OCI-LY7 (cell line): Measurements from ENCODE around the gene PPA1. TPM values are rescaled to one million over a fixed set of nuclear protein-coding genes. Genes with fewer than 3 reads are reported as not detected.

ENCODE experiments used
- BruUV-seq: library from RNA; stranded (reverse); fragments of 400-500 nt; replicated peaks from 2 replicates; lab custom pipeline; 2021; lab: Mats Ljungman, UMichigan
- CTCF ChIA-PET: fragments of 300-600 bp; sonication (Branson Sonifier 250); formaldehyde crosslinking; loops from one replicate; lab custom pipeline; 2022; ENCODE audit warnings: antibody characterized with exemption; ENCODE audit not compliant: unreplicated experiment; lab: Charles Lee
- POLR2A ChIA-PET: fragments of 300-600 bp; sonication (Branson Sonifier 250); formaldehyde crosslinking; loops from one replicate; lab custom pipeline; 2022; ENCODE audit warnings: antibody characterized with exemption; lab: Charles Lee
- DNase-seq: peaks from one replicate; pipeline ENCODE4 v3.0.0-alpha.2; 2015; ENCODE audit warnings: low spot score
- H2AFZ ChIP-seq: fragments of 200-600 bp; sonication (generic), shearing (Covaris generic); 2 replicates; pipeline ENCODE4 v1.6.1; 2014; ENCODE audit warnings: mild to moderate bottlenecking, antibody characterized with exemption, low read length, moderate library complexity
- H3K27ac ChIP-seq: fragments of 200-600 bp; sonication (generic); 2 replicates; pipeline ENCODE4 v1.5.1; 2014; ENCODE audit warnings: mixed run types, low read depth, mild to moderate bottlenecking, moderate library complexity, low read length, inconsistent platforms; ENCODE audit not compliant: poor library complexity, severe bottlenecking
- H3K36me3 ChIP-seq: fragments of 200-600 bp; sonication (generic); 2 replicates; pipeline ENCODE4 v1.6.1; 2014; ENCODE audit warnings: mild to moderate bottlenecking, antibody characterized with exemption, low read length, moderate library complexity, mixed read lengths; ENCODE audit not compliant: insufficient read depth
- H3K4me1 ChIP-seq: fragments of 200-600 bp; sonication (generic); 2 replicates; pipeline ENCODE4 v1.5.1; 2014; ENCODE audit warnings: mild to moderate bottlenecking, low read length; ENCODE audit not compliant: insufficient read depth, poor library complexity, severe bottlenecking
- H3K4me2 ChIP-seq: fragments of 200-600 bp; sonication (generic); 2 replicates; pipeline ENCODE4 v1.6.1; 2014; ENCODE audit warnings: mild to moderate bottlenecking, low read length
- H3K4me3 ChIP-seq: fragments of 200-600 bp; sonication (generic); 2 replicates; pipeline ENCODE4 v1.5.1; 2014; ENCODE audit warnings: mild to moderate bottlenecking, low read depth, low read length; ENCODE audit not compliant: poor library complexity, severe bottlenecking
- H3K79me2 ChIP-seq: fragments of 200-600 bp; sonication (generic); 2 replicates; pipeline ENCODE4 v1.6.1; 2016; ENCODE audit warnings: low read depth, mild to moderate bottlenecking, low read length, moderate library complexity, mixed read lengths; ENCODE audit not compliant: insufficient read depth
- H3K9me2 ChIP-seq: fragments of 200-600 bp; sonication (generic); 2 replicates; pipeline ENCODE4 v1.6.1; 2016; ENCODE audit warnings: mild to moderate bottlenecking, low read length, mixed read lengths; ENCODE audit not compliant: insufficient read depth
- H3K9me3 ChIP-seq: fragments of 200-600 bp; sonication (generic); 2 replicates; pipeline ENCODE4 v1.6.1; 2014; ENCODE audit warnings: mild to moderate bottlenecking, mixed run types, low read length, mixed read lengths
- H4K20me1 ChIP-seq: fragments of 200-600 bp; sonication (generic); 2 replicates; pipeline ENCODE4 v1.6.1; 2014; ENCODE audit warnings: mild to moderate bottlenecking, antibody characterized with exemption, low read length, moderate library complexity, mixed read lengths; ENCODE audit not compliant: insufficient read depth
- EZH2phosphoT487 ChIP-seq: fragments of 200-600 bp; sonication (generic); IDR thresholded peaks from 2 replicates; pipeline ENCODE4 v1.6.1; 2018; ENCODE audit warnings: low read depth, borderline replicate concordance, mild to moderate bottlenecking, mixed run types, antibody characterized with exemption, low read length, moderate library complexity, mixed read lengths
- intact Hi-C: fragments of 100-400 bp; cut with micrococcal nuclease; formaldehyde crosslinking; loops from one replicate; pipeline ENCODE4 v1.10.0; 2022; ENCODE audit not compliant: unreplicated experiment
- total RNA-seq, 2 experiments: library from RNA; depleted of rRNA in 1 of 2; stranded (reverse); fragments of >200 nt in 1 of 2; shearing (Covaris generic) in 1 of 2; gene quantifications; 2 replicates each; pipeline ENCODE4 v1.2.3, GENCODE V29; 2014 to 2022
- TF ChIP-seq, protein P1 (sequence below): fragments of 200-600 bp; sonication (generic); conservative IDR thresholded peaks from 2 replicates; pipeline ENCODE4 v1.5.1; 2014; ENCODE audit warnings: mild to moderate bottlenecking, antibody characterized with exemption, low read length, moderate library complexity, mixed read lengths

PPA1 gene
- total RNA-seq, 2 experiments from 2014 or later, result 215 to 223 TPM

DNA sequence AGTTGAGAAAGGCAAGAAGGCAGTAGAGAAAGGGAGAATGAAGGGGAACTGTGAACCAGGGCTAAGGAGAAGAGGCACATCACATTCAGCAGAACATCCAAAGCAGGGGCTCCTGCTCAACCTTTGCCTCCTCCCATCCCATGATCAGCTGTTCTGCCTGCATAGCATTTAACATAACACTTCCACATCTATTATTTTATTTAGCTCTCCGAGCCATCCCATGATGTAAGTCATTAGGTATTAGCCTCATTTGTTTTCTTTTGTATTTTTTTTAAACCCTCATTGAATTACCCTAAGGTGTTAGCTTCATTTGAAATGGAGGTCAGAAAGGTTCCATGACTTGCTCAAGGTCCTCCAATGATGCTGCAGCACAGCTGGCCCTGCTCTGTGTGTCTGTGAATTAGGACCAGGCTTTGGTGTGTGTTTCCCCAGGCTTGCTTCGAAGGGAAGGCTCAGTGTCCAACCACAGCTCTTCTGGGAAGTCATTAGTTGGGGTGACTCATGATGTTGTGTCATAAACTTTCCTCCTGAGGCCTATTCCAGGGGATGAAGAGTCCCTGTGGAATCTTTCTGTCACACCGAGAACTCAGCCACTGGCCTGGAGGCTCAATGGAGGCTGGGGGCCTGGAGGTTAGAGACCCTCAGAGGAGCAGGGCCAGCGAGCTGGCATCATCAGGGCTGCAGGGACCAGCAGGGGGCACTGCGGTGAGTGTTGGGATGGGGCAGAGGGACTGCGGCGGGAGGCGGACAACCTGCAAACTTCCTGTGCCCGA lies 34.1 kb upstream of the PPA1 start:
- POLR2A ChIA-PET, result interaction anchor here (1.1 to 2.2 kb wide), 3 partner anchors 11 to 92 kb away, joined by 3 to 6 read pairs (median 4); no protein-coding TSS in a partner anchor
- no peaks in the 10 kb centered on the region for H3K9me3 ChIP-seq
- CTCF ChIA-PET, result interaction anchor here (0.7 to 1.3 kb wide), 5 partner anchors 63 to 97 kb away, joined by 3 to 6 read pairs (median 3); no protein-coding TSS in a partner anchor
- H3K79me2 ChIP-seq, result no peaks in the 10 kb centered on the region
- no peak overlapping the region for H3K27ac ChIP-seq
- intact Hi-C loops, result no loop called here
- H3K9me2 ChIP-seq, result no peaks in the 10 kb centered on the region
- BruUV-seq, result no TSS peak
- no peak overlapping the region for H3K4me2 ChIP-seq
- H2AFZ ChIP-seq, result no peak overlapping the region; the same call in 1 of the 2 replicates
- no peak overlapping the region for H3K4me3 ChIP-seq
- H3K36me3 ChIP-seq, result no peaks in the 10 kb centered on the region
- peak; percentile 41 for DNase-seq
- TF ChIP-seq EZH2phosphoT487, result no peak
- TF ChIP-seq, protein P1, sequence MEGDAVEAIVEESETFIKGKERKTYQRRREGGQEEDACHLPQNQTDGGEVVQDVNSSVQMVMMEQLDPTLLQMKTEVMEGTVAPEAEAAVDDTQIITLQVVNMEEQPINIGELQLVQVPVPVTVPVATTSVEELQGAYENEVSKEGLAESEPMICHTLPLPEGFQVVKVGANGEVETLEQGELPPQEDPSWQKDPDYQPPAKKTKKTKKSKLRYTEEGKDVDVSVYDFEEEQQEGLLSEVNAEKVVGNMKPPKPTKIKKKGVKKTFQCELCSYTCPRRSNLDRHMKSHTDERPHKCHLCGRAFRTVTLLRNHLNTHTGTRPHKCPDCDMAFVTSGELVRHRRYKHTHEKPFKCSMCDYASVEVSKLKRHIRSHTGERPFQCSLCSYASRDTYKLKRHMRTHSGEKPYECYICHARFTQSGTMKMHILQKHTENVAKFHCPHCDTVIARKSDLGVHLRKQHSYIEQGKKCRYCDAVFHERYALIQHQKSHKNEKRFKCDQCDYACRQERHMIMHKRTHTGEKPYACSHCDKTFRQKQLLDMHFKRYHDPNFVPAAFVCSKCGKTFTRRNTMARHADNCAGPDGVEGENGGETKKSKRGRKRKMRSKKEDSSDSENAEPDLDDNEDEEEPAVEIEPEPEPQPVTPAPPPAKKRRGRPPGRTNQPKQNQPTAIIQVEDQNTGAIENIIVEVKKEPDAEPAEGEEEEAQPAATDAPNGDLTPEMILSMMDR, result peak; percentile 85
- H4K20me1 ChIP-seq, result no peaks in the 10 kb centered on the region
- H3K4me1 ChIP-seq, result peaks cover 21% of the 10 kb centered on the region

DNA sequence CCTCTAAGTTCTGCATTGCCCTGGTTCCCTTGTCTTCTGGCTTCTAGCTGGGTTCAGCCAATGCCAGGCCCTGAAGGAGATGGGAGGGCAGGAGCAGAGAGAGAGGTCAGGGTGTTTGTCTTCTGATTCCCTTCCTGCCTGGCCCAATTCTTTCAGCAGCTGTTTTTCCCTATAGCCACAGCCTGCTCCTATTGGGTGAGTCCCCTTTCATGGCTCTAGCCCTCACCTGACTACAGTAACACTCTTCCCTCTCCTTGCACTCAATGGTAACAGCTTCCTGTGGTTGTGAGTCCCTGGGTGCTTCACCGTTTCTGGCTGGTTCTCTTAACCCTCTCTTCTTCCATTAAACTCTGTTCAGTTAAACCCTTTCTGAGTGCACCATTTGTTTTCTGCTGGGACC lies 33.5 kb upstream of the PPA1 start:
- intact Hi-C loops, result no loop called here
- no peak for DNase-seq
- H3K4me3 ChIP-seq, result no peak overlapping the region
- no peaks in the 10 kb centered on the region for H4K20me1 ChIP-seq
- no peaks in the 10 kb centered on the region for H3K9me2 ChIP-seq
- H3K79me2 ChIP-seq, result no peaks in the 10 kb centered on the region
- POLR2A ChIA-PET, result interaction anchor here (1.6 to 2.2 kb wide), 2 partner anchors 88 to 92 kb away, joined by 4 to 6 read pairs; no protein-coding TSS in a partner anchor
- no peak overlapping the region for H2AFZ ChIP-seq
- H3K27ac ChIP-seq, result no peak overlapping the region
- TF ChIP-seq EZH2phosphoT487, result no peak
- TF ChIP-seq, protein P1, result no peak
- H3K36me3 ChIP-seq, result no peaks in the 10 kb centered on the region
- H3K4me2 ChIP-seq, result no peak overlapping the region
- peaks cover 19% of the 10 kb centered on the region for H3K4me1 ChIP-seq
- H3K9me3 ChIP-seq, result 0 out of 2 replicates have a peak, but pooled peaks cover 3% of the 10 kb centered on the region
- CTCF ChIA-PET, result interaction anchor here (0.9 to 1.2 kb wide), 2 partner anchors 70 to 97 kb away, joined by 3 to 6 read pairs; no protein-coding TSS in a partner anchor
- no TSS peak for BruUV-seq
